Right lobe of liver (tissue), 4 donors: ENCODE measurements around the gene MCUB.
A peak's percentile ranks its signal among the peaks of the same experiment; 100 is the strongest.

ENCODE experiments used
- POLR2A ChIP-seq: fragments of 450-650 bp; IDR thresholded peaks from one replicate; pipeline ENCODE4 v1.6.1; 2017; ENCODE audit warnings: antibody characterized with exemption, mild to moderate bottlenecking
- TF ChIP-seq, protein P1 (sequence below), 4 donors: fragments of 200-600 bp in 3 of 4; fragments of 450-650 bp in 1 of 4; IDR thresholded peaks; one replicate each; pipeline versions ENCODE4 v1.5.1 to v1.8.0; 2016 to 2022; ENCODE audit warnings: antibody characterized with exemption in 4 of 4, mild to moderate bottlenecking in 2 of 4
- donor health status: DM: no; HTN: no; CAD: no.
- donor health status: DM: no; HTN: no; CAD: no.
- donor health status: DM: no; HTN: yes; CAD: no.

DNA sequence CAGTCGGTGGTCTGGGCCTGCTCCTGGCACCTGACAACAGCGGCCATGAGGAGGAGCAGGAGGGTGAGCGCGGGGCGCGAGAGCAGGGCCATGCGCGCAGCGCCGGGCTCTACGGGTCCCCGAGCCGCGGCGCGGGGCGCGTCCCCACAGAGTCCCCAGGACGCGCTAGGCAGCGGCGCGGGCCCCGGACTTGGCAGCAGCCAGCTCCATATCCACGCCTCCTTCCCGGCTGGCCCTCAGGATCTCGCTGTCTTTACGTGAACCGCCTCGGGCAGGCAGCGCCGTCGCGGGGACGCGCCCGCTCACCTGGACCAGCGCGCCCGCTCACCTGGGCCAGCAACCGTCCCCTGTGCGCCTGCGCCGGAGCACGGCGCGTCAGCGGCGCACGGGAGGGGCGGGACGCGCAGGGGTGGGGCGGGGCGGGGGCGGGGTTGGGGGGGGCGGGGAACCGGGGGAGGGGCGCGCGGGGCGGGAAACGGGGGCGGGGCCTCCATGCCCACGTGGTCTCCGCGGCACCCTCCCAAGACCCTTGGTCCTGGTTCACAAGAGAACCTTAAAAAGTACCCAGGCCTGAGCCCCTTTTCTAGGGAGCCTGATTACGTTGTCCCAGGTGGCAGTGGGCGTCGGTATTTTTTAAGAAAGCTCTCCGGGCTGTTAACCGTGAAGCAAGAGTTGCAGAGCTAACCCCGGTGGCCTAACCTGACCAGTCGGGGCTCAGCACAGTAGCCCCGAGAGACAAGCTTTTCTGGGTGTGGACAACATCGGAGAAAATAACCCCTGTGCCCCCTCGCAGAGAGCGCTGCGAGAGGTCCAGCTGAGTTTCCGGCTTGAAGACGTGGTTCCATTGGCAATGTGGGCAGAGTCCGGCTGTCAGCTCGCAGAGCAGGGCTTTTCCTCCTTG is 169.9 kb downstream of the MCUB start, which contains the start of gene PLA2G12A:
- TF ChIP-seq, protein P1, sequence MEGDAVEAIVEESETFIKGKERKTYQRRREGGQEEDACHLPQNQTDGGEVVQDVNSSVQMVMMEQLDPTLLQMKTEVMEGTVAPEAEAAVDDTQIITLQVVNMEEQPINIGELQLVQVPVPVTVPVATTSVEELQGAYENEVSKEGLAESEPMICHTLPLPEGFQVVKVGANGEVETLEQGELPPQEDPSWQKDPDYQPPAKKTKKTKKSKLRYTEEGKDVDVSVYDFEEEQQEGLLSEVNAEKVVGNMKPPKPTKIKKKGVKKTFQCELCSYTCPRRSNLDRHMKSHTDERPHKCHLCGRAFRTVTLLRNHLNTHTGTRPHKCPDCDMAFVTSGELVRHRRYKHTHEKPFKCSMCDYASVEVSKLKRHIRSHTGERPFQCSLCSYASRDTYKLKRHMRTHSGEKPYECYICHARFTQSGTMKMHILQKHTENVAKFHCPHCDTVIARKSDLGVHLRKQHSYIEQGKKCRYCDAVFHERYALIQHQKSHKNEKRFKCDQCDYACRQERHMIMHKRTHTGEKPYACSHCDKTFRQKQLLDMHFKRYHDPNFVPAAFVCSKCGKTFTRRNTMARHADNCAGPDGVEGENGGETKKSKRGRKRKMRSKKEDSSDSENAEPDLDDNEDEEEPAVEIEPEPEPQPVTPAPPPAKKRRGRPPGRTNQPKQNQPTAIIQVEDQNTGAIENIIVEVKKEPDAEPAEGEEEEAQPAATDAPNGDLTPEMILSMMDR (IDR thresholded peaks at IDR 0.05) = no peak
- TF ChIP-seq POLR2A = peak; percentile 72
